PC-3 (cell line): ENCODE data around the gene MAP2K5.

Experiments
- EZH2 ChIP-seq: fragments of 300-600 bp; sonication (generic); IDR thresholded peaks from one replicate; pipeline ENCODE4 v1.6.1; 2017; ENCODE audit warnings: antibody characterized with exemption, mild to moderate bottlenecking, low read length; ENCODE audit not compliant: unreplicated experiment
- TF ChIP-seq, protein P1 (sequence below): fragments of 300-600 bp; sonication (generic); conservative IDR thresholded peaks from 2 replicates; pipeline ENCODE4 v1.5.1; 2017; ENCODE audit warnings: antibody characterized with exemption, low read depth, mild to moderate bottlenecking, low read length

DNA sequence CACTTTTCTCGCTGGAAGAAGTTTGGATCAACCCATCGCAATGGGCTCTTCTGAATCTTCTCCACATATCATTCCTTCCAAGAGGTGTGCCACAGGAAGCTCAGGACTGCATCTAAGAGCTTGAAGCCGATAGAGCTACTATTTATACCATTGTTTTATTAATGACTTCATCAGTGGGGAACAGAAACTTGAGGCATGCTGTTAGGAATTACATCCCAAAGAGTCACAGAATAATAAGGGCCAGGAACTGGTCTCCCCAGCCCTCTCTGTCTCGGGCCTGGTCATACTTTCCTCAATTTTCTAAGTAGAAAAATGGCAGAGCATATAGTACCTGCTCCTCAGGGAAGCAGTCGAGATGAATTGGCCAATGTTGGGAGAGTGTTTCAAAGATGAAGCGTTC is 38.4 kb upstream of the MAP2K5 start:
- TF ChIP-seq, protein P1, sequence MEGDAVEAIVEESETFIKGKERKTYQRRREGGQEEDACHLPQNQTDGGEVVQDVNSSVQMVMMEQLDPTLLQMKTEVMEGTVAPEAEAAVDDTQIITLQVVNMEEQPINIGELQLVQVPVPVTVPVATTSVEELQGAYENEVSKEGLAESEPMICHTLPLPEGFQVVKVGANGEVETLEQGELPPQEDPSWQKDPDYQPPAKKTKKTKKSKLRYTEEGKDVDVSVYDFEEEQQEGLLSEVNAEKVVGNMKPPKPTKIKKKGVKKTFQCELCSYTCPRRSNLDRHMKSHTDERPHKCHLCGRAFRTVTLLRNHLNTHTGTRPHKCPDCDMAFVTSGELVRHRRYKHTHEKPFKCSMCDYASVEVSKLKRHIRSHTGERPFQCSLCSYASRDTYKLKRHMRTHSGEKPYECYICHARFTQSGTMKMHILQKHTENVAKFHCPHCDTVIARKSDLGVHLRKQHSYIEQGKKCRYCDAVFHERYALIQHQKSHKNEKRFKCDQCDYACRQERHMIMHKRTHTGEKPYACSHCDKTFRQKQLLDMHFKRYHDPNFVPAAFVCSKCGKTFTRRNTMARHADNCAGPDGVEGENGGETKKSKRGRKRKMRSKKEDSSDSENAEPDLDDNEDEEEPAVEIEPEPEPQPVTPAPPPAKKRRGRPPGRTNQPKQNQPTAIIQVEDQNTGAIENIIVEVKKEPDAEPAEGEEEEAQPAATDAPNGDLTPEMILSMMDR, result no peak
- no peak for TF ChIP-seq EZH2
